ENCODE measurements around the gene GATM.

- TF ChIP-seq POLR2A (IDR thresholded peaks at IDR 0.05) (no peak), CTCF (IDR thresholded peaks at IDR 0.05) (no peak), EP300 (IDR thresholded peaks at IDR 0.05) (no peak)
Measured at GRCh38 chr15:45397116-45397665, 18.8 kb upstream of the GATM start.
